ENCODE measurements around the gene CMSS1. TPM values are rescaled to one million over a fixed set of nuclear protein-coding genes. Genes with fewer than 3 reads are reported as not detected.

Gene CMSS1
- total and polyA plus RNA-seq, 2 of the 13 experiments (the other 11 are each of a cell fraction or from before 2014, with no cell fraction given): 6.4 to 48.7 TPM

GRCh38 chr3:100005665-100006393 lies 188.2 kb downstream of the CMSS1 start:
- POLR2A ChIA-PET: no interaction called here
- H3K27ac ChIP-seq (ENCODE audit: extremely low read length, insufficient read depth, low read length): no peak overlapping the region
- FAIRE-seq (no peak), DNase-seq (ENCODE audit: low spot score) (no peak), ATAC-seq (no peak)
- no peak overlapping the region for H3K4me3 ChIP-seq (replicated peaks in 1 of 3; ENCODE audit: insufficient read depth in 1 of 3, low read depth in 2 of 3, low read length in 3 of 3)
- H3K27me3 ChIP-seq (ENCODE audit: control insufficient read depth in 1 of 2, insufficient read depth in 2 of 2, low read length in 2 of 2): no peaks in the 10 kb centered on the region
- in situ Hi-C loops (cut with HindIII; ENCODE audit: extremely low pct_ligation_motif_present, low pct_unique_long_range_greater_than_20kb): no loop called here
- H2AFZ ChIP-seq (ENCODE audit: low read length): peak overlapping the region; percentile 56
- H3K4me1 ChIP-seq (ENCODE audit: insufficient read depth, low read length): peaks cover 41% of the 10 kb centered on the region
- H4K20me1 ChIP-seq (ENCODE audit: insufficient read depth, low read length): no peaks in the 10 kb centered on the region
- BruUV-seq (replicated peaks): no TSS peak
- H3K79me2 ChIP-seq (ENCODE audit: insufficient read depth, low read length): no peaks in the 10 kb centered on the region
- 76% methylated on average over 2 of the region's 2 CpGs for WGBS (ENCODE audit: low lambda C conversion rate)
- H3K9ac ChIP-seq (ENCODE audit: insufficient read depth, low read depth, low read length): no peak overlapping the region
- intact Hi-C loops (cut with micrococcal nuclease; ENCODE audit: unreplicated experiment): no loop called here
- H3K36me3 ChIP-seq (replicated peaks in 1 of 2; ENCODE audit: control insufficient read depth in 1 of 2, insufficient read depth in 2 of 2, low read length in 2 of 2): no peaks in the 10 kb centered on the region
- no peaks in the 10 kb centered on the region for H3K9me3 ChIP-seq (ENCODE audit: low read length)
- H3K4me2 ChIP-seq (ENCODE audit: low read depth, low read length): no peak overlapping the region
- no peak for TF ChIP-seq MLXIP (CRISPR knock-in tag; IDR thresholded peaks at IDR 0.05; ENCODE audit: borderline replicate concordance)
- no peak for TF ChIP-seq POLR2A (IDR thresholded peaks at IDR 0.05; ENCODE audit: insufficient read depth in 1 of 2, low read depth in 2 of 2, low read length in 2 of 2)
- TF ChIP-seq MIER2 (CRISPR knock-in tag; IDR thresholded peaks at IDR 0.05): no peak
- TF ChIP-seq ZNF234 (CRISPR knock-in tag; conservative IDR thresholded peaks at IDR 0.05): no peak
- CTCF ChIA-PET (ENCODE audit: low intra/inter-chr PET ratio, low total read pairs): no interaction called here

All from HepG2 (cell line).